WTC11 (cell line): ENCODE measurements around the gene MB.

Experiments used
- MXD4 ChIP-seq: fragments of 250-450 bp; sonication (Bioruptor Pico); IDR thresholded peaks from 2 replicates; pipeline ENCODE4 v1.8.0; 2021; ENCODE audit warnings: mild to moderate bottlenecking, moderate library complexity, borderline replicate concordance
- ZNF121 ChIP-seq: sonication (generic); formaldehyde crosslinking; IDR thresholded peaks from 2 replicates; pipeline ENCODE4 v1.8.0; 2023; ENCODE audit warnings: missing genetic modification reagents
- TF ChIP-seq, protein P1 (sequence below): fragments of 200-600 bp; IDR thresholded peaks from 2 replicates; pipeline ENCODE4 v1.8.0; 2022; ENCODE audit warnings: antibody characterized with exemption
- TF ChIP-seq, protein P2 (sequence below): fragments of 250-450 bp; sonication (Bioruptor Pico); IDR thresholded peaks from 2 replicates; pipeline ENCODE4 v2.1.2; 2022; ENCODE audit warnings: mild to moderate bottlenecking, moderate library complexity

DNA sequence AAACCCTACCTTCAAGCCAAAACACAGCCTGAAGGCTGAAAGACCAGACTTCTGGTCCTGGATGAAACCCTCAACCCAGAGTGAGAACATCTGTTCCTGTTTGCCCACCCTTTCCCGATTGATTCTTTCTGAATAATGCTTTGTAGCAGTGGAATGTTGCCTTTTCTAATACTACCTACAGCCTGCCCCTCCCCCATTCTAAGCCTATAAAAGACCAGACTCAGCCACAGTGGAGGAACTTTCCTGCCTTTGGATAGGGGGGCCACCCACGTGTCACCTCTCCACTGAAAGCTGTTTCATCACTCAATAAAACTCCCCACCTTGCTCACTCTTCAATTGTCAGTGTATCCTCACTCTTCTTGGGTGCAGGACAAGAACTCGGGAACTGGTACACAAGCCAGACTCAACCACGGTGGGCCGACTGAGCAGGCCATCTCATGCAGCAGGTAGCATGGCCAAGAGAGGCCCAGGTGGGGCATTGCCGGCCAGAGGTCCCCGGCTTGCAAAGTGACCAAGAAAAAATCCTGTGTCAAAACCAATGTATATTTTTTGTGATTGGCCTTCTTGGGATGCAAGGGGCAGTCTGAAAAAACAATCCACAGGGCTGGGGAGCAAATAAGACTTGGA is 24.5 kb upstream of the MB start:
- TF ChIP-seq, protein P1, sequence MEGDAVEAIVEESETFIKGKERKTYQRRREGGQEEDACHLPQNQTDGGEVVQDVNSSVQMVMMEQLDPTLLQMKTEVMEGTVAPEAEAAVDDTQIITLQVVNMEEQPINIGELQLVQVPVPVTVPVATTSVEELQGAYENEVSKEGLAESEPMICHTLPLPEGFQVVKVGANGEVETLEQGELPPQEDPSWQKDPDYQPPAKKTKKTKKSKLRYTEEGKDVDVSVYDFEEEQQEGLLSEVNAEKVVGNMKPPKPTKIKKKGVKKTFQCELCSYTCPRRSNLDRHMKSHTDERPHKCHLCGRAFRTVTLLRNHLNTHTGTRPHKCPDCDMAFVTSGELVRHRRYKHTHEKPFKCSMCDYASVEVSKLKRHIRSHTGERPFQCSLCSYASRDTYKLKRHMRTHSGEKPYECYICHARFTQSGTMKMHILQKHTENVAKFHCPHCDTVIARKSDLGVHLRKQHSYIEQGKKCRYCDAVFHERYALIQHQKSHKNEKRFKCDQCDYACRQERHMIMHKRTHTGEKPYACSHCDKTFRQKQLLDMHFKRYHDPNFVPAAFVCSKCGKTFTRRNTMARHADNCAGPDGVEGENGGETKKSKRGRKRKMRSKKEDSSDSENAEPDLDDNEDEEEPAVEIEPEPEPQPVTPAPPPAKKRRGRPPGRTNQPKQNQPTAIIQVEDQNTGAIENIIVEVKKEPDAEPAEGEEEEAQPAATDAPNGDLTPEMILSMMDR = no peak
- no peak for TF ChIP-seq MXD4 (CRISPR knock-in tag)
- TF ChIP-seq, protein P2, sequence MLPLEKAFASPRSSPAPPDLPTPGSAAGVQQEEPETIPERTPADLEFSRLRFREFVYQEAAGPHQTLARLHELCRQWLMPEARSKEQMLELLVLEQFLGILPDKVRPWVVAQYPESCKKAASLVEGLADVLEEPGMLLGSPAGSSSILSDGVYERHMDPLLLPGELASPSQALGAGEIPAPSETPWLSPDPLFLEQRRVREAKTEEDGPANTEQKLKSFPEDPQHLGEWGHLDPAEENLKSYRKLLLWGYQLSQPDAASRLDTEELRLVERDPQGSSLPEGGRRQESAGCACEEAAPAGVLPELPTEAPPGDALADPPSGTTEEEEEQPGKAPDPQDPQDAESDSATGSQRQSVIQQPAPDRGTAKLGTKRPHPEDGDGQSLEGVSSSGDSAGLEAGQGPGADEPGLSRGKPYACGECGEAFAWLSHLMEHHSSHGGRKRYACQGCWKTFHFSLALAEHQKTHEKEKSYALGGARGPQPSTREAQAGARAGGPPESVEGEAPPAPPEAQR (CRISPR knock-in tag) = no peak
- TF ChIP-seq ZNF121 = no peak
